Activated T-helper 2 cell treated with anti-CD3 and anti-CD28 coated beads, Interferon-gamma antibody, Interleukin-2, Interleukin-4, amounts not matched to agents 10 μg/mL and 5 μg/mL and 100 μg/mL, durations not matched to agents 14 hours and 24 hours and 36 hours (primary cell): ENCODE data around the gene CEBPZ. TPM values are rescaled to one million over a fixed set of nuclear protein-coding genes. Genes with fewer than 3 reads are reported as not detected.

Experiments used
- DNase-seq: peaks from one replicate; pipeline ENCODE4 v3.0.0; 2021; ENCODE audit warnings: low spot score
- H3K27ac Mint-ChIP-seq: one replicate; pipeline ENCODE4 v1.8.0; 2021; ENCODE audit warnings: mixed read lengths
- H3K27me3 Mint-ChIP-seq: one replicate; pipeline ENCODE4 v1.8.0; 2021; ENCODE audit warnings: low read depth, mixed read lengths
- H3K36me3 Mint-ChIP-seq: one replicate; pipeline ENCODE4 v1.8.0; 2021; ENCODE audit warnings: low read depth, mixed read lengths
- H3K4me1 Mint-ChIP-seq: one replicate; pipeline ENCODE4 v1.8.0; 2021; ENCODE audit warnings: low read depth, mixed read lengths
- H3K4me3 Mint-ChIP-seq: one replicate; pipeline ENCODE4 v1.8.0; 2021; ENCODE audit warnings: low read depth, mild to moderate bottlenecking, moderate library complexity, mixed read lengths
- H3K9me3 Mint-ChIP-seq: one replicate; pipeline ENCODE4 v1.8.0; 2021; ENCODE audit warnings: mixed read lengths
- intact Hi-C: fragments of 100-400 bp; cut with micrococcal nuclease; formaldehyde crosslinking; loops from one replicate; pipeline ENCODE4 v1.15.1; 2023
- total RNA-seq: library from RNA; stranded (reverse); gene quantifications from 2 replicates; pipeline ENCODE4 v1.2.3, GENCODE V29; 2022

CEBPZ gene
- total RNA-seq, 1 donor from 2014 or later: 61.8 TPM

- Mint-ChIP-seq H3K9me3 (peaks cover 5% of the 10 kb centered on the region), H3K4me1 (peaks cover 33% of the 10 kb centered on the region), H3K27ac (peak overlapping the region; percentile 92), H3K36me3 (peaks cover 45% of the 10 kb centered on the region), H3K4me3 (peak overlapping the region; percentile 94), H3K27me3 (no peaks in the 10 kb centered on the region)
- DNase-seq: no peak
- intact Hi-C loops: loop anchor here (1.0 to 5.0 kb wide), 4 partner anchors 41 to 221 kb away; partner anchors contain the start of genes CEBPZ, CEBPZOS, GPATCH11 and HEATR5B
Observed at GRCh38 chr2:37156071-37156856, 75.1 kb downstream of the CEBPZ start.

- Mint-ChIP-seq H3K27ac (peak overlapping the region; percentile 38), H3K27me3 (no peaks in the 10 kb centered on the region), H3K4me3 (peak overlapping the region; percentile 94), H3K36me3 (peaks cover 54% of the 10 kb centered on the region), H3K4me1 (peaks cover 45% of the 10 kb centered on the region), H3K9me3 (peaks cover 5% of the 10 kb centered on the region)
- no peak for DNase-seq
- intact Hi-C loops: loop anchor here (5.0 kb wide), 2 partner anchors 72 to 223 kb away; partner anchors contain the start of genes GPATCH11 and HEATR5B
Observed at GRCh38 chr2:37154785-37155184, 76.6 kb downstream of the CEBPZ start.

GRCh38 chr2:37153224-37153623, 78.2 kb downstream of the CEBPZ start:
- no peak for DNase-seq
- intact Hi-C loops: no loop called here
- Mint-ChIP-seq H3K4me1 (peaks cover 56% of the 10 kb centered on the region), H3K9me3 (peaks cover 5% of the 10 kb centered on the region), H3K4me3 (no peak overlapping the region), H3K27ac (no peak overlapping the region), H3K27me3 (no peaks in the 10 kb centered on the region), H3K36me3 (peaks cover 68% of the 10 kb centered on the region)

Other genes starting within 250 kb of the CEBPZ start
- gene HEATR5B, start 147.2 kb downstream of the CEBPZ start, total RNA-seq: 15.3 and 16.8 TPM in 2 replicates
- gene GPATCH11, start 147.1 kb downstream of the CEBPZ start, total RNA-seq: 14.4 and 14.9 TPM in 2 replicates
- 30.6 and 30.8 TPM in 2 replicates for gene EIF2AK2, start 74.6 kb downstream of the CEBPZ start, total RNA-seq
- gene SULT6B1, start 42.9 kb downstream of the CEBPZ start, total RNA-seq: not detected in 2 replicates
- 37.3 and 42.3 TPM in 2 replicates for gene CEBPZOS, start 35.1 kb downstream of the CEBPZ start, total RNA-seq
- 19.8 and 21.2 TPM in 2 replicates for gene NDUFAF7, start 62 bp upstream of the CEBPZ start, total RNA-seq
- gene PRKD3, start 93.2 kb upstream of the CEBPZ start, total RNA-seq: 11.9 and 14.0 TPM in 2 replicates
- 0.48 and 0.71 TPM in 2 replicates for gene QPCT, start 113.0 kb upstream of the CEBPZ start, total RNA-seq